ENCODE data around the gene KRTAP10-12. TPM values are rescaled to one million over a fixed set of nuclear protein-coding genes. Genes with fewer than 3 reads are reported as not detected.
A peak's percentile ranks its signal among the peaks of the same experiment; 100 is the strongest.

KRTAP10-12 gene
- total RNA-seq, 1 donor from 2014 or later: not detected

- no peaks in the 10 kb centered on the region for H3K4me1 ChIP-seq (ENCODE audit: insufficient read depth, low read length)
- no peak overlapping the region for H2AFZ ChIP-seq (ENCODE audit: low read depth, low read length)
- peaks cover under 1% of the 10 kb centered on the region for H3K4me1 Mint-ChIP-seq (ENCODE audit: low read depth, unreplicated experiment)
- H4K20me1 ChIP-seq (ENCODE audit: insufficient read depth, low read length): no peaks in the 10 kb centered on the region
- no peaks in the 10 kb centered on the region for H3K36me3 Mint-ChIP-seq (ENCODE audit: low read depth, unreplicated experiment)
- FAIRE-seq (no peak), DNase-seq (ENCODE audit: low read depth) (no peak)
- H3K4me3 Mint-ChIP-seq (ENCODE audit: unreplicated experiment): no peak overlapping the region
- H3K27ac ChIP-seq (ENCODE audit: low read depth, low read length): no peak overlapping the region
- no peak overlapping the region for H3K27ac Mint-ChIP-seq (ENCODE audit: unreplicated experiment)
- H3K9ac ChIP-seq (ENCODE audit: low read length): no peak overlapping the region
- no peak overlapping the region for H3K4me2 ChIP-seq (ENCODE audit: low read length)
- peaks cover 55% of the 10 kb centered on the region for H3K27me3 ChIP-seq (ENCODE audit: insufficient read depth, low read length)
- H3K27me3 Mint-ChIP-seq (ENCODE audit: low read depth, unreplicated experiment): peaks cover 70% of the 10 kb centered on the region
- H3K4me3 ChIP-seq (ENCODE audit: insufficient read depth, low read depth, low read length): no peak overlapping the region
- H3K79me2 ChIP-seq (ENCODE audit: insufficient read depth, low read length): no peaks in the 10 kb centered on the region
- H3K9me3 ChIP-seq (ENCODE audit: insufficient read depth, low read depth, low read length): no peaks in the 10 kb centered on the region
- TF ChIP-seq EZH2 (IDR thresholded peaks at IDR 0.05; ENCODE audit: insufficient read depth, low read length) (no peak), CTCF (IDR thresholded peaks at IDR 0.05; ENCODE audit: insufficient read depth, low read depth, low read length) (no peak)
- H3K9me3 Mint-ChIP-seq (ENCODE audit: unreplicated experiment): peaks cover 6% of the 10 kb centered on the region
- no peaks in the 10 kb centered on the region for H3K36me3 ChIP-seq (ENCODE audit: insufficient read depth, low read length)
Observed at GRCh38 chr21:44714905-44715304, 17.9 kb downstream of the KRTAP10-12 start.

GRCh38 chr21:44716984-44717383 lies 20.0 kb downstream of the KRTAP10-12 start:
- no peak for TF ChIP-seq CTCF (IDR thresholded peaks at IDR 0.05; ENCODE audit: insufficient read depth, low read depth, low read length)
- no peak for TF ChIP-seq EZH2 (IDR thresholded peaks at IDR 0.05; ENCODE audit: insufficient read depth, low read length)
- no peak overlapping the region for H2AFZ ChIP-seq (ENCODE audit: low read depth, low read length)
- Mint-ChIP-seq H3K4me3 (ENCODE audit: unreplicated experiment) (no peak overlapping the region), H3K9me3 (ENCODE audit: unreplicated experiment) (peaks cover 6% of the 10 kb centered on the region), H3K27me3 (ENCODE audit: low read depth, unreplicated experiment) (peaks cover 62% of the 10 kb centered on the region), H3K4me1 (ENCODE audit: low read depth, unreplicated experiment) (no peaks in the 10 kb centered on the region), H3K36me3 (ENCODE audit: low read depth, unreplicated experiment) (no peaks in the 10 kb centered on the region), H3K27ac (ENCODE audit: unreplicated experiment) (no peak overlapping the region)
- no peak overlapping the region for H3K4me3 ChIP-seq (ENCODE audit: insufficient read depth, low read depth, low read length)
- peak; percentile 10 for DNase-seq (ENCODE audit: low read depth)
- H3K9me3 ChIP-seq (ENCODE audit: insufficient read depth, low read depth, low read length): no peaks in the 10 kb centered on the region
- no peak overlapping the region for H3K4me2 ChIP-seq (ENCODE audit: low read length)
- H3K79me2 ChIP-seq (ENCODE audit: insufficient read depth, low read length): no peaks in the 10 kb centered on the region
- FAIRE-seq: no peak
- no peaks in the 10 kb centered on the region for H4K20me1 ChIP-seq (ENCODE audit: insufficient read depth, low read length)
- no peak overlapping the region for H3K9ac ChIP-seq (ENCODE audit: low read length)
- no peak overlapping the region for H3K27ac ChIP-seq (ENCODE audit: low read depth, low read length)
- H3K27me3 ChIP-seq (ENCODE audit: insufficient read depth, low read length): peaks cover 48% of the 10 kb centered on the region
- H3K4me1 ChIP-seq (ENCODE audit: insufficient read depth, low read length): no peaks in the 10 kb centered on the region
- no peaks in the 10 kb centered on the region for H3K36me3 ChIP-seq (ENCODE audit: insufficient read depth, low read length)

GRCh38 chr21:44718093-44718492 lies 21.1 kb downstream of the KRTAP10-12 start:
- Histone ChIP-seq H3K4me3 (ENCODE audit: insufficient read depth, low read depth, low read length) (no peak overlapping the region), H3K36me3 (ENCODE audit: insufficient read depth, low read length) (no peaks in the 10 kb centered on the region), H2AFZ (ENCODE audit: low read depth, low read length) (no peak overlapping the region), H3K4me1 (ENCODE audit: insufficient read depth, low read length) (no peaks in the 10 kb centered on the region), H3K4me2 (ENCODE audit: low read length) (no peak overlapping the region), H3K27ac (ENCODE audit: low read depth, low read length) (no peak overlapping the region), H3K27me3 (ENCODE audit: insufficient read depth, low read length) (peaks cover 45% of the 10 kb centered on the region), H4K20me1 (ENCODE audit: insufficient read depth, low read length) (no peaks in the 10 kb centered on the region), H3K79me2 (ENCODE audit: insufficient read depth, low read length) (no peaks in the 10 kb centered on the region), H3K9me3 (ENCODE audit: insufficient read depth, low read depth, low read length) (no peaks in the 10 kb centered on the region), H3K9ac (ENCODE audit: low read length) (no peak overlapping the region)
- Mint-ChIP-seq H3K27me3 (ENCODE audit: low read depth, unreplicated experiment) (peaks cover 60% of the 10 kb centered on the region), H3K36me3 (ENCODE audit: low read depth, unreplicated experiment) (no peaks in the 10 kb centered on the region), H3K4me1 (ENCODE audit: low read depth, unreplicated experiment) (peaks cover 5% of the 10 kb centered on the region), H3K4me3 (ENCODE audit: unreplicated experiment) (no peak overlapping the region), H3K27ac (ENCODE audit: unreplicated experiment) (no peak overlapping the region), H3K9me3 (ENCODE audit: unreplicated experiment) (peaks cover 10% of the 10 kb centered on the region)
- TF ChIP-seq CTCF (IDR thresholded peaks at IDR 0.05; ENCODE audit: insufficient read depth, low read depth, low read length) (no peak), EZH2 (IDR thresholded peaks at IDR 0.05; ENCODE audit: insufficient read depth, low read length) (no peak)
- DNase-seq (ENCODE audit: low read depth) (no peak), FAIRE-seq (no peak)
